GM21825 (cell line): ENCODE data around the gene ADAMTS16.
"Not testable (repeated sequence)": the region's sequence is repeated elsewhere in the genome, so short reads cannot be mapped to it uniquely, and the experiment has no call there.

ENCODE experiments used
- ATAC-seq: cut with Tn5 transposase; IDR thresholded peaks from one replicate; pipeline ENCODE4 v1.9.1; 2021; ENCODE audit warnings: mild to moderate bottlenecking, moderate library complexity; ENCODE audit not compliant: unreplicated experiment

Gene ADAMTS16, protein sequence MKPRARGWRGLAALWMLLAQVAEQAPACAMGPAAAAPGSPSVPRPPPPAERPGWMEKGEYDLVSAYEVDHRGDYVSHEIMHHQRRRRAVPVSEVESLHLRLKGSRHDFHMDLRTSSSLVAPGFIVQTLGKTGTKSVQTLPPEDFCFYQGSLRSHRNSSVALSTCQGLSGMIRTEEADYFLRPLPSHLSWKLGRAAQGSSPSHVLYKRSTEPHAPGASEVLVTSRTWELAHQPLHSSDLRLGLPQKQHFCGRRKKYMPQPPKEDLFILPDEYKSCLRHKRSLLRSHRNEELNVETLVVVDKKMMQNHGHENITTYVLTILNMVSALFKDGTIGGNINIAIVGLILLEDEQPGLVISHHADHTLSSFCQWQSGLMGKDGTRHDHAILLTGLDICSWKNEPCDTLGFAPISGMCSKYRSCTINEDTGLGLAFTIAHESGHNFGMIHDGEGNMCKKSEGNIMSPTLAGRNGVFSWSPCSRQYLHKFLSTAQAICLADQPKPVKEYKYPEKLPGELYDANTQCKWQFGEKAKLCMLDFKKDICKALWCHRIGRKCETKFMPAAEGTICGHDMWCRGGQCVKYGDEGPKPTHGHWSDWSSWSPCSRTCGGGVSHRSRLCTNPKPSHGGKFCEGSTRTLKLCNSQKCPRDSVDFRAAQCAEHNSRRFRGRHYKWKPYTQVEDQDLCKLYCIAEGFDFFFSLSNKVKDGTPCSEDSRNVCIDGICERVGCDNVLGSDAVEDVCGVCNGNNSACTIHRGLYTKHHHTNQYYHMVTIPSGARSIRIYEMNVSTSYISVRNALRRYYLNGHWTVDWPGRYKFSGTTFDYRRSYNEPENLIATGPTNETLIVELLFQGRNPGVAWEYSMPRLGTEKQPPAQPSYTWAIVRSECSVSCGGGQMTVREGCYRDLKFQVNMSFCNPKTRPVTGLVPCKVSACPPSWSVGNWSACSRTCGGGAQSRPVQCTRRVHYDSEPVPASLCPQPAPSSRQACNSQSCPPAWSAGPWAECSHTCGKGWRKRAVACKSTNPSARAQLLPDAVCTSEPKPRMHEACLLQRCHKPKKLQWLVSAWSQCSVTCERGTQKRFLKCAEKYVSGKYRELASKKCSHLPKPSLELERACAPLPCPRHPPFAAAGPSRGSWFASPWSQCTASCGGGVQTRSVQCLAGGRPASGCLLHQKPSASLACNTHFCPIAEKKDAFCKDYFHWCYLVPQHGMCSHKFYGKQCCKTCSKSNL

DNA sequence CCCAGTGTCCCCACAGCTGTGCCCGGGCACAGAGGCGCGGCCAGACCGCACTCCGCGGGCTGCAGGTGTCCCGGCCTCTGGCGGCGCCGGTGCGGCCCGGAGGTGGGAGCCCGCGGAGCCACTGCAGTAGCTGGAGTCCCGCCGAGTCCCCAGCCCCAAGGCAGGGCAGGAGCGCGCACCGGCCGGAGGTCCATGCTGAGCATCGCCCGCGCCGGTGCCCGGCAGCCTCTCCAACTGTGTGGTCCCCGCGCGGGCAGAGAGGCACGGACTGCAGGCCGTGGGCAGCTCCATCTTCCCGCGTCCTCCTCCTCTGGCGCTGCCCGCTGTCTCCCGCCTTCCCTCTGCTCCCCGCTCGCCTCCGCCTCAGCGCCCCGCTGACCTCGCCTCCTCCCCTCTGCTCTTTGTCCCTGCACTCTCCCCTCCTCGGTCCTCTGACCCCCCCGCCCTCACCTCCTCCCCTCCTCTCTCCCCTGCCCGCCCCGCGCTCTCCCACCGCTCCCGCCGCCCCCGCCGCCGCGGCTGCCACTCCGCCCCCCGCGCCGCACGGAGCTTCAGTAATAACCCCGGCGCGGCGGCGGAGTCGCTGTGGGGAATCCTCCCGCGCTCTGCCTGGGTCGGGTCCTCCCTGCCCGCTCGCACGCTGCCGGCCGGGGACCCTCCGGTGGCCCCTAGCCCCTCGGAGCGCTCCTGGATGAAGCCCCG is at the start of gene ADAMTS16:
Gene ADAMTS16 (plus strand): TSS at position 554 of the 702 bp plus-strand sequence. CDS start 138 bp downstream, at position 692.
- no peak for ATAC-seq

DNA sequence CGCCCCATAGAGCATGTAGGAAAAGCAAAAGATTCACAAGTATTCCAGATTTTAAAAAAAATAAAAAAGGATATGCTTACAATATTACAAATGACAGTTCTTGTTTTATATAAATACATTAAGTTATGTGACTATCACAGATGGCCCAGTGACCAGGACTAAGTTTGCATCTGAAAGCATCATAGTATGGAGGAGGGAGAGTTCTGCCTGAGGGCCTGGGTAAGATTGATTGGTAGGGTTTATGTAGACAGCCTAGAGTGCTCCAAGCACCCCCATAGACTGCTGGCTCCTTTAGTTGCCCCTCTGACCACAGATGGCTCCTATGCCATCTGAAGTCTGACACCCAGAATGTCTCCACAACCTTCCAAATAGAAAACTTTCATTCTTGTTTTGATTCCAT is 48.0 kb upstream of the ADAMTS16 start:
- no peak for ATAC-seq

DNA sequence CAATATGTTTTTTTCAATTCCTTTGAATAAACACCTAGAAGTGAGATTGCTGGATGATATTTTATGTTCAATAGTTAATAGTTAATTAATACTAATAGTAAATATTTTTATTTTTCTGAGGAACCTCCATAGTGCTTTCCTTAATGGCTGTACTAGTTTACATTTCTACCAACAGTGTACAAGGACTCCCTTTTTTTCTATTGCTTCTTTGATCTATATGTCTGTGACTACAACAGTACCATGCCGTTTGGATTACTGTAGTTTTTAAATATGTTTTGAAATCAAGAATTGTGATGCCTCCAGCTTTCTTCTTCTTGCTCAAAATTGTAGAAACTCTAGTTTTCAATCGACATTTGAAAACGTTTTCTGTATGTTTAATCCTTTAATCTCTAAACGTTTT is 39.5 kb upstream of the ADAMTS16 start:
- ATAC-seq, result no peak

DNA sequence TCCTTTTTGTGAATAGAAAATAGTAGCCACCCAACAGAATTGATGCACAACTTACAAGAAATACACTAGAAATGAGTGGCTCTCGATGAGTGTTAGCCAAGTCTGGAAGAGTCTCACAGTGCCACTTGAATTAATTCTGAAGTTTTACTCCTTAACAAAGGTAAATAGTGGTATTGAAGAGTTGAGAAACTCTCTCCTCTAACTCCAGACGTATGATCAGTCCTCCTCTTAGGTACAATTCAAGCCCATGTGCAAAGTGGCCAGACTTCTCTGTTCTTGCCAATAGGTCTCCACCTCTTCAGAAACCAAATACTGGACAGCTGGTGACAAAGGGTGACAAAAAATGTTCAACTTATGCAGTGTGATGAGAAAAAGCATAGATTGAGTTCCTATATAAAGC is 38.5 kb upstream of the ADAMTS16 start:
- no peak for ATAC-seq

DNA sequence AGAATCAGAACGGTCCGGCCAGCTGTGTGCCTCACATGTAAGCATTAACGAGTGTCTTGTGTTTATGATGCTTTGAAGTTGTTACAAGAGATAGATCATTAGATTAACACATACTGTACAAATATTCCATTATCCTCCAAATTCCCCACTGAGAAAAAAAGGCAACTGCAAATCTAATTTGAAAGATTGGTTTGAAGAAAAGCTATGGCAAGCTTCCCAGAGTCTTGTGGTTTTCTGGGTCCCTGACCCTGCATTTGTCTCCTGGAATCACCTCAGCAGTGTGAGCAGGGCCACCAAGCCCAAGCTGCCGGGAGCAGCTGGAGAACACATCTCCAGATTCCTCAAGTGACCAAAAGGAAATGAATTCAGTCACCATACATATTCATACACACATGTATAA is 36.9 kb upstream of the ADAMTS16 start:
- no peak for ATAC-seq

DNA sequence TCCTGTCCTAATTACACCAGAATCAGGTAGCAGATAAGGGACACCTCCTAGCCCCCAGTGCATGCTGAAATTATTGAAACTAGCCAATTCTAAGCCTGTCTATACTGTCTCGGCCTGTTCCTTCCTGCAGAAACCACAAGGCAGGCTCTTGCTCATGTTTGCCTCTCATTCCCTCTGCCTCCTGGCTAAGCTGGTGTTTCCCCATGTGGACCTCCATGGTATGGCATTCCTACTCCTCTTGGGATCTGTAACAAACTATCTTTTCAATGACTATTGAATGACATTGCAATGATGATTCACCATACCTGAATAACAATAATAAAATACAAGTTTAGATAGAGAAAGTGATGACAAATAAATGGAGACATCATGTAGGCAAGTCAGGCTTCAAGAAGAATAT is 35.6 kb upstream of the ADAMTS16 start:
- no peak for ATAC-seq

DNA sequence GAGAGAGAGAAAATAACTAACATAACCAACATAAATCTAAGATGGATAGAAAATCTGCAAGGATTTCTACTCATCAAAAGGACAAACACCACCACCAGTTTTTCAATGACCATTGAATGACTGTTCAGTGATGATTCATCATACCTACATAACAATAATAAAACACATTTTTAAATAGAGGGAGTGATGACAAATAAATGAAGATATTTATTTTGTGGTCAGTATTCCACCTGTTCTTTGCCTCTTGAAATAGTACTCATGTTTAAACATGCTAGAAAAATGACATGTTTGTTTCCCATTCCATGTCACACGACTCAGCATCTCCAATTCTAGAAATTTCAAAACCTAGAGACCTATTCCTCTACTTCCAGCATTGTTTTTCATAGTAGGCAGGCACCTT is 34.6 kb upstream of the ADAMTS16 start:
- ATAC-seq, result no peak

DNA sequence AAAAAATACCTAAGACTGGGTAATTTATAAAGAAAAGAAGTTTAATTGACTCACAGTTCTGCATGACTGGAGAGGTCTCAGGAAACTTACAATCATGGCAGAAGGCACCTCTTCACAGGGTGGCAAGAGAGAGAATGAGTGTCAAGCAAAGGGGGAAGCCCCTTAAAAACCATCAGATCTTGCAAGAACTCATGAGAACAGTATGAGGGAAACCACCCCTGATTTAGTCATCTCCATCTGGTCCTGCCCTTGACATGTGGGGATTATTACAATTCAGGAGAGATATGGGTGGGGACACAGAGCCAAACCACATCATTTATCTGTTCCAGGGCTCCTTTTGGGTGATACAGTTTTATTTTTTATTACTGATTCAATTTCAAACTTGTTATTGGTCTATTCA is 23.2 kb upstream of the ADAMTS16 start:
- ATAC-seq, result no peak

DNA sequence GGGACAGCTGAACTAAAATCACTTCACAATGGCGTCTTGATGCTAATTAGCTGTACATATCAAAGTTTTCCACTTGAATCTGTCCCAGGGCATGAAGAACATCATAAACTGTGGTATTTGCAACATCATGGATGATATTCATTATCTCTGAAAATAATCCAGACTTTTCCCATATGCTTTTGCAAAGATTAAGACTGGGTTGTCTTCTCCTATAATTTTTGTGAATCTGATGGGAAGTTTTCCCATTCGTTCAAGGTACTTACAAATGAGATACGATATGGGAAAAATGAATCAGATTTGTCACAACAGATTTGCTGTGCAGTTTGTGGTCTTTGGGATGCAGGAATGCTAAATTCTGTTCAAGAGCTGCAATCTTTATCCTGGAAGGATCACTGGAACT is 17.4 kb upstream of the ADAMTS16 start:
- ATAC-seq, result no peak

DNA sequence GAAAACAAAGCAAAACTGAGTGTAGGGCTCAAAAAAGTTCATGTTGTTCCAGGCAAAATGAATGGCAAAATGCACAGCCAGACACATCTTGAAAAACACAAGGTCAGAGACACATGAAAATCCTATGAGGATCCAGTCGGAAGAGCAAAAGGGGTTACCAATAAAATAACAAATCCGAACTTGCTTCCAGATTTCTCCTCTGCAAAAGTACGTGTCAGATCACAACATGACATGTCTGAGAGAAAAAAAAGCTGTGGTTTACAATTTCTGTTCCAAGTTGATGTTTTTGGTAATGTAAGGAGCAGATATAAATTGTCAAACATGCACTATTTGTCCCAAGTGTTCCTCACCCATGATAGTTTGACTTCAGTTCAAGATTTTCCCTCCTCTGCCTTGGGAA is 15.9 kb upstream of the ADAMTS16 start:
- ATAC-seq, result no peak

DNA sequence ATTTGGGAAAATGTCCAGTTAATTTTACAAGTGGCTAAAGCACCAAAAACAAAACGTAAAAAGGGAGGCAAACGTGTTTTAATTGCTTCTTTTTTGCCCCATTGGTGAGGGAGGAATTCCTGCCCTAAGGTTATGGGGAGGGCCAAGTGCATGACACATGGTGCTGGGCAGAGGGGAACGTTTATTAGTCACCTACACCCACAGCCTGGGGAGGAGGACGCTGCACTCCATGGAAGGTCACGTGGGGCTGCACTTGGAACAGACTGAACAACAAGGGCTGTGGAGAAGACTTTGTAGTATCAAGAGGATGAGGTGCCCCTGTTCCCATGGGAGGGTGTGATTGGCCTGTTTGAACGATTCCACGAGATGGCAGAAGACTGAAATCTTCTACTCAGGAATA is 13.7 kb upstream of the ADAMTS16 start:
- no peak for ATAC-seq

DNA sequence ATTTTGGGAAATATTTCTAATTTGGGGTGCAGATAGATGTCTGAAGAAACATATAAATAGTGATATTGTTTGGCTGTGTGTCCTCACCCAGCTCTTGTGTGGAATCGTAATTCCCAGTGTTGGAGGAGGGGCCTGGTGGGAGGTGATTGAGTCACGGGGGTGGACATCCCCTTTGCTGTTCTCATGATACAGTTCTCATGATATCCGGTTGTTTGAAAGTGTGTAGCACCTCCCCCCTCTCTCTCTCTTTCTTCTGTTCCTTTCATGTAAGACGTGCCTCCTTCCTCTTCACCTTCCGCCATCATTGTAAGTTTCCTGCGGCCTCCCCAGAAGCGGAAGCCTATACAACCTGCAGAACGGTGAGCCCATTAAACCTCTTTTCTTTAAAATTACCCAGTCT is 11.4 kb upstream of the ADAMTS16 start:
- no peak for ATAC-seq

DNA sequence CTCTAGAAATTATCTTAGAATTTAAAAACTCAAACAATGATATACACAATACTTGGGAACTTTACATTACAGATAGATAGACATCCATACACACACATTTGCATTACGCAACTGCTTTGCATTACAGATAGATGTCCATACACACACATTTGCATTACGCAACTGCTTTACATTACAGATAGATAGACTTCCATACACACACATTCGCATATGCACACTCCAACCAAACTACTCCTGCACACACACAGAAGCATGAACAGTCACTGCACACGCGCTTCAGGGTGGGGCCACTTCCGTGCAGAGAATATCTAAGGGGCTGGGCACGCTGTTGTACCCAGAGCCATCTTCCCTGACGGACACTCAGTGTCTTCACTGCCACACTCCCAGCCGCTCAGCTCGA is 7.9 kb upstream of the ADAMTS16 start:
- no peak for ATAC-seq

DNA sequence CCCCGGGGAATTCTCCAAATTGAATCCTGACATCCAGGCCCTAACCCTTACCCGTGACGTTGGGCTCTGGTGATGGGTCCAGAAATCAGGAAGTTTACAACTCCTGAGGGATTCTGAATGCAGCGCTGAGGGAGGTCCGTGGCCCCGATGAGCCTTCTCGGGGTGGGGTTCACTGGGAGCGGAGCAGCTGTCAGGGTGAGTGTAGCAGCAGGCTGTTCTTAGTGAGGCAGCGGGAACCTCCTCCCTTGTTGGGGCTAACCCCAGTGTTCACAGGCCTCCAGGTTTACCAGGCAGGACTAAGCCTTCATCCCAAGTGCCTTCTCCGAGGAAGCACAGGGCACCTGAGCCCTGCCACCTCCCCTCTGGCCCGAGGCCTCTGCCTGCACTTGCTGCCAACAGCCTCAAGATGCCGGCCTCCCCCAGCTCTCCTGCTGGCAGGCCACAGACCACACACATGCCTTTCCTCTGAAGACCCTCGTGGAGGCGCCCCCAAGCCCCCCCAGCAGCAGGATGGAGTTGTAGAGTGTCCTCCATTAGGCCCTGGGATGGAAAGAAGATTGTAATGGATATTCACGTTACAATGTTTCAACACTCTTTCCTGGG is 7.3 kb upstream of the ADAMTS16 start:
- no peak for ATAC-seq

DNA sequence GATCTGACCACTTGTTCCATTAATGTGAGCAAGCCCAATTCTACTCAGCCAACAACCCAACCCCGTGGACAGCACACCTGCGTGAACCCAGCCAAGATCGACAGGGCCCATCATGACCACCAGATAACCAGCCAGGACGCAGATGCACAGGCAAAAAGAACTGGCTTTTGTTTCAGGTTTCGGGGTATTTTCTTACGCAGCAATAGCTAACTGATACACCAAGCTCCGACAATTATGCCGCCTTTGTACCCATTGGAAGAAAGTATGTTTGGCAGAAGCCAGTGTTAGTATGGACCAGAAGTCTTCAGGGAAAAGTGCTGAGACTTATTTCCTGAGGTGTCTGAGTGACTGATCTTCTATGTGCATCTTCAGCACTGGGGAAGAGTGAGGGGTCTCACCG is 6.0 kb upstream of the ADAMTS16 start:
- ATAC-seq, result no peak

DNA sequence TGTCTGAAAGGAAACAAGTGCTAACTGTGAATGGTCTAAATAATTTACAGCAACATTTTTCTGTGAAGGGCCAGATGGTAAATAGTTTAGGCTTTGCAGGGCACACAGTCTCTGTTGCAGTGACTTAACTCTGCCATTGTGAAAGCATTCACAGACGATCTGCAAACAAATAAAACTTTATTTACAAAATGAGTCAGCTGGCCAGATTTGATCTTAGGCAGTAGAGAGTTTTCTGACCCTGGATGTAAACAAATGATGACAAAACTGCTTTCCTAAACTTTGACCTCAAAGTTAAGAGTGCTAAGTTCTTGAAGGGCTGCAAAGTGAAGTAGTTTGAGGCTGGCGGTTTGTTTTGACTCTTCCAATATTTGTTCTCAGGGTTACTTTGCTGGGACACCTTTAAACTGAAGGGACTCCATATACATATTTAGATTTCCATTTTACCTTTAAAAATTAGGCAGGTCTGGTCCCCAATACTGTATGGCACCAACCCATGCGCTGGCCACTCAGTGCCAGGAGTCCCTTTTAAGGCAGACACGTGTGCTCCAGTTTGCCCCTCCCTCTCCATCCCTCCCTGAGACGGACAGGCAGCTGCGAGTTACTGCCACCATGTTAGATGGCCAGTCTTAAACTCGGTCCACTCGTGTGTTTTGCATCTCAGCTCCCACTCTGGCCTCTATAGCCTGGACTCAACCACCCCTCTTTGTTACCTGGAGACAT is 4.0 kb upstream of the ADAMTS16 start:
- ATAC-seq, result no peak

DNA sequence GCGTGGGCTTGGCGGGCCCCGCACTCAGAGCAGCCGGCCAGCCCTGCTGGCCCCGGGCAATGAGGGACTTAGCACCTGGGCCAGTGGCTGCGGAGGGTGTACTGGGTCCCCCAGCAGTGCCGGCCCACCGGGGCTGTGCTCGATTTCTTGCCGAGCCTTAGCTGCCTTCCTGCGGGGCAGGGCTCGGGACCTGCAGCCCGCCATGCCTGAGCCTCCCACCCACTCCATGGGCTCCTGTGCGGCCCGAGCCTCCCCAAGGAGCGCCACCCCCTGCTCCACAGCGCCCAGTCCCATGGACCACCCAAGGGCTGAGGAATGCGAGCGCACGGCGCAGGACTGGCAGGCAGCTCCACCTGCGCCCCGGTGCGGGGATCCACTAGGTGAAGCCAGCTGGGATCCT is 2.3 kb upstream of the ADAMTS16 start:
- ATAC-seq, result not testable (repeated sequence)

DNA sequence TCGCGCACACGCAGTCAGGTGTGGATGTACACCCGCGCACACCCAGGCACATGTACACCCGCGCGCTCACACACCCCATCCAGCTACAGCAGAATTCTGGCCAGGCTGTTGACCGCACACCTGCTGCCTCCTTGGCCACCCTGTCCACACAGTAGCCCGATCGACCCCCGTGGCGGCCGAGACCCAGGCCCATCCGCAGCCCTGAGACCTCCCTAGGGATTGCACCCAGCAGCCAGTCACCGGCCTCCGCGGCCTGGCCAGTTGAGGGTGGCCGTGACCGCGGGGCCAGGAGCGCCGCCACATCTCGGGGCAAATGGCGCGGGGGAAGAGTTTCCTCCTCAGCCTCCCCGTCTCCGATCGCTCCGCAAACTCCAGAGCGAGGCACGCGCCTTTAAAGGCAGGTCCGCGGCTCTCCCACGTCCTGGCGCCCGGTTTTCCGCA is 774 bp upstream of the ADAMTS16 start:
- ATAC-seq, result no peak

DNA sequence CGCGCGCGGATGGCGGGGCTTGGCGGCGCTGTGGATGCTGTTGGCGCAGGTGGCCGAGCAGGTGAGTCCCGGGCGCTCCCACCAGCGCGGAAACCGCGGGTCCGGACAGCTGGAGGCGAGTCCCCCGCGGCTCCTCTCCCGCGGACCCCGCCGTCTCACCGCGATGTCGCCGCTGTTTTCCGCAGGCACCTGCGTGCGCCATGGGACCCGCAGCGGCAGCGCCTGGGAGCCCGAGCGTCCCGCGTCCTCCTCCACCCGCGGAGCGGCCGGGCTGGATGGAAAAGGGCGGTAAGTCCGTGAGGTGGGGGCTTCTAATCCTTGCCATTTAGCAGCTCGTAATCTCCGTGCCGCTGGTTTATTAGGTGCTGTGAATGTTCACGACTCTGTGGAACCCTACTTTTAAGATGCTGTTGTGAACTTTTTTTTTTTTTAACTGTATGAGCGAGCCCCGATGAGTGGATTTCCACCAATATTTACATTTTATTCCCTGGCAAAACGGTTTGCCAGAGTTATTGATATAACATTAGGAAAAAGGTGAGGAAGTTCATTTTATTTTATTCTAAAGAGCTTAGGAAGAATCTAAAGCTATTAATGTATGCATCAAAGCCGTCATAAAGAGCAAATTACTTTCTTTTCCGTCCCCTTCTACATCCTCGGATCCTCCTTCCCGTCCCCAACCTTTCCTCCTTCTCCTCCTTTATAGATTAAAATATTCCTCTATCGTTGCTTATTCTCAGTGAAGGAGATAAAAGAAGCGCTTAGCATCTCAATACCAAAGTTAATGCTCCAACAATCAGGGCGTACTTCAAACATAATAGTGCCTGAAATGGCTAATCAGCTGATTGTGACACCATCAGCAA is 579 bp downstream of the ADAMTS16 start:
- no peak for ATAC-seq
